PFSK-1 (cell line): Measurements from ENCODE around the gene SLC17A2.

Experiments used
- FOXP2 ChIP-seq: optimal IDR thresholded peaks from 2 replicates; pipeline ENCODE3; 2011; ENCODE audit warnings: borderline replicate concordance, control low read depth, inconsistent platforms; ENCODE audit not compliant: insufficient read depth; ENCODE audit errors: extremely low read length, extremely low read depth
- POLR2AphosphoS5 ChIP-seq: IDR thresholded peaks from 2 replicates; pipeline ENCODE4 v1.6.1; 2012; ENCODE audit warnings: low read depth, mild to moderate bottlenecking, control low read depth, low read length, moderate library complexity
- SIN3A ChIP-seq: IDR thresholded peaks from 2 replicates; pipeline ENCODE4 v1.6.1; 2012; ENCODE audit warnings: mild to moderate bottlenecking, low read length, moderate library complexity, borderline replicate concordance; ENCODE audit not compliant: insufficient read depth
- TAF1 ChIP-seq: IDR thresholded peaks from 2 replicates; pipeline ENCODE4 v1.6.1; 2012; ENCODE audit warnings: low read length, control low read depth, borderline replicate concordance; ENCODE audit not compliant: insufficient read depth
- TF ChIP-seq, protein P1 (sequence below), 2 experiments: IDR thresholded peaks; 2 replicates each; pipeline versions ENCODE4 v1.6.1 to v1.8.0; 2011 to 2012; ENCODE audit warnings: low read depth in 2 of 2, low read length in 2 of 2, control low read depth in 1 of 2, inconsistent platforms in 1 of 2, mild to moderate bottlenecking in 1 of 2, moderate library complexity in 1 of 2; ENCODE audit not compliant: insufficient read depth in 1 of 2

Gene SLC17A2

DNA sequence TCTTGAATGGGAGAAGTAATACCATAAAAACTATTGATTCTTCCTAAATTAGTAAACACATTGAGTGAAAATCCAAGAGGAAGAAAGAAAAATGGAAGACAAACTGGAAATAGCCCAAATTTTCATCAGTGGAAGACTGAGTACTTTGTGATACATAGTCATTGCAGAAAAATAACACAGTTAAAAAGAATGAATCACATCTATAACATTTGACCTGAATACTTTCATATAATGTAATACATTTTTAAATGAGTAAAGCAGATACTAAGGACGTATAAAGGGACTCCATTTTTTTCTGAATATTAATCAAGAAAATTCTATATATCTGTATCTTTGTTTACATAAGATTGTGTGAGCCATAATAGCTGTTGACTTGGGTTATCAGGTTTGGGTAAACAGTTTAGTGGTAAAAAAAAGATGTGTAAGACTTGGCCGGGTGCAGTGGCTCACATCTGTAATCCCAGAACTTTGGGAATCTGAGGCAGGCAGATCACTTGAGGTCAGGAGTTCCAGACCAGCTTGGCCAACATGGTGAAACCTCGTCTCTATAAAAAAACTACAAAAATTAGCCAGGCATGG lies 4.3 kb upstream of the SLC17A2 start:
- TF ChIP-seq POLR2AphosphoS5: no peak
- no peak for TF ChIP-seq FOXP2
- no peak for TF ChIP-seq TAF1

DNA sequence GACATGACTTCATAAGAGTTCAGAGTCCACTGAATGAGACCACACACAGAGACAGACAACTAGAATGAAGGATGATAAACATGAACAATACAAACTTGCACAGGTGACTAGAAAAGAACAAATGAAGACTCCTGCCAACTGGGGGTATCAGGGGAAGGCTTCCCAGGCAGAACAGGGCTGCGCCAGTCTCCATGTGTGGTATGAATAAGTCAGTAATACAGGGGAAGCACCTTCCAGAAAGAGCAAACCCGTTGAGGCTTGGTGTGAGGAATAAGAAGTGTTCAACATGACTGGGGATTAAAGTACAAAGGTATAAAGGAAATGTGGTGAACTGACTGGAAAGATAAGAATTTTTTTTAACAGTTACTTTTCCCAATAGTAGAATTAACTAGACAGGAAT lies 3.7 kb upstream of the SLC17A2 start:
- TF ChIP-seq FOXP2: no peak
- no peak for TF ChIP-seq POLR2AphosphoS5
- TF ChIP-seq, protein P1, sequence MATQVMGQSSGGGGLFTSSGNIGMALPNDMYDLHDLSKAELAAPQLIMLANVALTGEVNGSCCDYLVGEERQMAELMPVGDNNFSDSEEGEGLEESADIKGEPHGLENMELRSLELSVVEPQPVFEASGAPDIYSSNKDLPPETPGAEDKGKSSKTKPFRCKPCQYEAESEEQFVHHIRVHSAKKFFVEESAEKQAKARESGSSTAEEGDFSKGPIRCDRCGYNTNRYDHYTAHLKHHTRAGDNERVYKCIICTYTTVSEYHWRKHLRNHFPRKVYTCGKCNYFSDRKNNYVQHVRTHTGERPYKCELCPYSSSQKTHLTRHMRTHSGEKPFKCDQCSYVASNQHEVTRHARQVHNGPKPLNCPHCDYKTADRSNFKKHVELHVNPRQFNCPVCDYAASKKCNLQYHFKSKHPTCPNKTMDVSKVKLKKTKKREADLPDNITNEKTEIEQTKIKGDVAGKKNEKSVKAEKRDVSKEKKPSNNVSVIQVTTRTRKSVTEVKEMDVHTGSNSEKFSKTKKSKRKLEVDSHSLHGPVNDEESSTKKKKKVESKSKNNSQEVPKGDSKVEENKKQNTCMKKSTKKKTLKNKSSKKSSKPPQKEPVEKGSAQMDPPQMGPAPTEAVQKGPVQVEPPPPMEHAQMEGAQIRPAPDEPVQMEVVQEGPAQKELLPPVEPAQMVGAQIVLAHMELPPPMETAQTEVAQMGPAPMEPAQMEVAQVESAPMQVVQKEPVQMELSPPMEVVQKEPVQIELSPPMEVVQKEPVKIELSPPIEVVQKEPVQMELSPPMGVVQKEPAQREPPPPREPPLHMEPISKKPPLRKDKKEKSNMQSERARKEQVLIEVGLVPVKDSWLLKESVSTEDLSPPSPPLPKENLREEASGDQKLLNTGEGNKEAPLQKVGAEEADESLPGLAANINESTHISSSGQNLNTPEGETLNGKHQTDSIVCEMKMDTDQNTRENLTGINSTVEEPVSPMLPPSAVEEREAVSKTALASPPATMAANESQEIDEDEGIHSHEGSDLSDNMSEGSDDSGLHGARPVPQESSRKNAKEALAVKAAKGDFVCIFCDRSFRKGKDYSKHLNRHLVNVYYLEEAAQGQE (IDR thresholded peaks at IDR 0.05; ENCODE audit: insufficient read depth in 1 of 2, low read depth in 2 of 2, low read length in 2 of 2): no peak
- no peak for TF ChIP-seq SIN3A
- TF ChIP-seq TAF1: no peak

DNA sequence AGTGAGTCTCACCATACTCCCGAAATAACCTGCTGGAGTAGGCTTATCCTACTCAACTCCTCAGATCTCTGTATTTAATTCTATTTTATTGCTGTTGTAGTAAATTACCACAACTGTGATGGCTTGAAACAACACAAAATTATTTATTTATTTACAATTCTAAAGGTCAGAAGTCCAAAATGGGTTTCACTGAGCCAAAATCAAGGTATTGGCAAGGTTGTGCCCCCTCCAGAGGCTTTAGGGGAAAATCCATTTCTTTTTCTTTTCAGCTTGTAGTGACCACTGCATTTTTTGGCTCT lies 869 bp upstream of the SLC17A2 start:
- no peak for TF ChIP-seq POLR2AphosphoS5
- no peak for TF ChIP-seq FOXP2
- no peak for TF ChIP-seq TAF1
- TF ChIP-seq, protein P1 (IDR thresholded peaks at IDR 0.05; ENCODE audit: insufficient read depth in 1 of 2, low read depth in 2 of 2, low read length in 2 of 2): no peak
- TF ChIP-seq SIN3A: no peak

DNA sequence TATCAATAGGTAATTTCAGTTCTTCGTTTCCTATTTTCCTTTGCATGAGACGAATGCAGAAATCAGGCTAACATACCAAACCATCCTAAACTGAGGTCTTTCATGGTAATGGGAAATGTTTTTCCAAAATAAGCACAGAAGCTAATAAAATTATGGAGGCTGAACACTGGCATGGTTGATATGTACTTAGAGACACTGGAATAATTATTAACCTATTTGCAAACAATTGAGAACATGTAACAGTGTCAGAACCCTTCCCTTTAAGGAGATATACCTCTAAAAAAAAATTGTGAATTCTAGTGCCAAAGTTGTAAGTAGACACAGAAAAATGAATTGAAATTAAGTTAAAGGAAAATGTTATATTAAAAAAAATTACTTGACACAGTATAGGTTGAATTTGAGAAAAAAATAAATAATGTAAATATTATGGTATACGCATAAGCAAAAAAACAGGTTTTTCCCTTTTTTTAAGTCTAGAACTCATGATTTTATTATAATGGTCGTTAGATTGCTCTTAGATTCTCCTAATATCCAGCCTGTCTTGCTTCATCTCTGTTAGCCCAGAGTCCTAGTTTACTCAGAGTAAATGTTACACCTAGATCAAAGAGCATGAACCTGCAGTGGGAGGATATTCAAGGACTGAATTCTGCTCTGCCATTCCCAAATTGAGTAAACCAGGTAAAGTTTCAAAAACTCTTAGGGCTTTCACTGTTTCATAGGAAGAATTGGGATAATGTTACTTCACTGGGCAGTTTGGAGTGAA lies 1.7 kb downstream of the SLC17A2 start:
- no peak for TF ChIP-seq TAF1
- TF ChIP-seq SIN3A: no peak
- TF ChIP-seq, protein P1 (IDR thresholded peaks at IDR 0.05; ENCODE audit: insufficient read depth in 1 of 2, low read depth in 2 of 2, low read length in 2 of 2): no peak
- no peak for TF ChIP-seq FOXP2
- TF ChIP-seq POLR2AphosphoS5: no peak

DNA sequence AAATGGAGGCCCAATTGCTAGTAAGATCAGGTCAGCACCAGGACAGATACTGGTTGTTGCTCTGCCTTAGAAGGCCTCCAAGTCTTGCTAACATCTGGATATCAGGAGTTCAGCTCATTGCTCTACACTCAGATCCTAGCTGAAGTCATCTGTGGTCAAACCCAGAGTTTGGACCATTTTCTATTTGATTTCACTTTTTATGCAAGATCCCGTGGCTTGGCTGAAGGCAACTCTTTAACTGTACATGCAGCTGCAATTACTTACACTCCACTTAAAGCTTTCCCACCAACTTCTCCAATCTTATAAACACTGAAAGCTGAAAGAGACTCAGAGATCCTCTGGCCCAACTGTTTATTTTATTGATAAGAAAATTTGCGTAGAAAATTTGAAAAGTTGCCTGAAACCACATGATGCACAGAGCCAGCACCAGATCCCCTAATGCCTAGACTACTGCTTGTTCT lies 2.7 kb downstream of the SLC17A2 start:
- no peak for TF ChIP-seq TAF1
- no peak for TF ChIP-seq FOXP2
- TF ChIP-seq, protein P1 (IDR thresholded peaks at IDR 0.05; ENCODE audit: insufficient read depth in 1 of 2, low read depth in 2 of 2, low read length in 2 of 2): no peak
- no peak for TF ChIP-seq POLR2AphosphoS5
- no peak for TF ChIP-seq SIN3A
